SH-SY5Y (cell line): ENCODE results near the gene CATSPER4.

Experiments
- GATA2 ChIP-seq: IDR thresholded peaks from 2 replicates; pipeline ENCODE4 v1.6.1; 2011; ENCODE audit warnings: mild to moderate bottlenecking, low read depth, low read length
- GATA3 ChIP-seq: IDR thresholded peaks from 2 replicates; pipeline ENCODE4 v1.6.1; 2011; ENCODE audit warnings: low read depth, mild to moderate bottlenecking, low read length, moderate library complexity

Gene CATSPER4

DNA sequence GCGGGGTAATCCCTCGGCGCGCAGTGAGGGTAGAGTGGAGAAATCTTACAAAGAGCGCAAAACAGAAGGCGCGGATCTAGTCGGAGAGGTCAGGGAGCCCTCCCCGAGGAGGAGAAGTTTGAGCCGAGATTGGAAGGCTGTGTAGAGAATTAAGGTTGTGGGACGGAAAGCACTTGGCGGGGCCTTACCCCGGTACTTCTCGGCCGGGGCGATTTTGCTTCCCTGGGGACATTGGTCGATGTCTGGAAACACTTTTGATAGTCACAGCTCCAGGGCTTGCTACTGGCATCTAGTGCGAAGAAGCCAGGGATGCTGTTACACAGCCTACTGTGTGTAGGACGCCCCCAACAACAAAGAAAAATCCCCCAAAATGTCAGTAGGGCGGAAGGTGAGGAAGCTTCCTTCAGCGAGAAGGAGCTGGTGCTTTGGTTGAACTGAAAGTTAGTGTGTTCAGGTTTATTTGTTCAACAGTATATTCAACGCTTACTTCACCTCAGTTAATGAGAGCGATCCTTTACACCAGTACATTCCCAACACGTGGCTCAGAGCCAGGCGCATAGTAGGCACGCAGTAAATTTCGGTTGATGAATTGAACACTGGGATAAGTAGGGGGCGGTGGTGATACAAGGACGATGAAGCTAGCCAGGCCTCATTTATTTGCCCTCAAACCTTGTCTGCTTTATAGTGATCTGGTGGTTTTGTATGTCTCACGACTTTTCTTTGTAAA, 44.4 kb downstream of the CATSPER4 start:
- TF ChIP-seq GATA3 = no peak
- no peak for TF ChIP-seq GATA2

DNA sequence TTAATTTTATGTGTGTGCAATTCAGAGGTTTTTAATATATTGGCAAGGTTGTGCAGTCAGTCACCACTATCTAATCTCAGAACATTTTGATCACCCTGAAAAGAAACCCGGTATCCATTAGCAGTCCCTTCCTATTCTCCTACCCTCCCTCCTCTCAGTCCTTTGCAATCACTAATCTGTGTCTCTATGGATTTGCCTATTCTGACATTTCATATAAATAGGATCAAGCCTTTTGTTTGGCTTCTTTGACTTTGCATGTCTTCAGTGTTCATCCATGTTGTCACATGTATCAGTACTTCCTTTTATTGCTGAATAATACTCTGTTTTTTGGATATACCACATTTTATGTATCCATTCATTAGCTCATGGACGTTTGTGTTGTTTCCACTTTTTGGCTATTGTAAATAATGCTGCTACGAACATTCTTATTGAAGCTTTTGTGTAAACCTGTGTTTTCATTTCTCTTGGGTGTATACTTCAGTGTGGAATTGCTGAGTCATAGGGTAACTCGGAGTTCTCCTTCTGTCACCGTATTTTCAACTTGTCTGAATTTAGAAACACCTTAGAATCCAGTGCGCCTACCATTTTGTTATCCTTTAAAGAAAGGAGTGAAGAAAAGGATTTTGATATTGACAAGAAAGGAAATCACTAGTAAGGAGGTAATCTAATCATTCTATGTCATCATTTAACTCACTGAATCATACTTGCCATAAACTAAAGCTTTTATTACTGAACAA, 47.0 kb downstream of the CATSPER4 start:
- TF ChIP-seq GATA3 (no peak), GATA2 (no peak)

DNA sequence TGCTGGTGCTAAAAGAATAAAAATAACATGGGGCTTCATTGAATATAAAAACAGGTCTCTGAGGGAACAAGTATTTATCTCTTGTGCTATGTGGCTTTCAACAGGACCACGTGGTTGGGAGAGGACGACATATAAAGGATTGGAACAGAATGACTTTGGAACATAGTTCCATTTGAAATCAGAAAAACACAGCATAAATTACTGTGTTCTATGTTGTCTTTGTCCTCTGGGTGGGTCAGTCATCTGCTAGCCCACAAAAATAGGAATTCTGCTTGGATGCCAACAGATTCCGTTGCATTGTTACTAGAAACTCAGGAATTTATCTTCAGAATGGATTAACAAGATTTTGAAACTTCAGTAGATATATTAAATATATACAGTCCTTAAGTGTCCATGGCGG, 49.5 kb downstream of the CATSPER4 start:
- TF ChIP-seq GATA2 (no peak), GATA3 (no peak)
